GM23338 (cell line): ENCODE data around the gene TCF12. TPM values are rescaled to one million over a fixed set of nuclear protein-coding genes. Genes with fewer than 3 reads are reported as not detected.

Experiments used
- ATAC-seq: fragments of 200-7000 bp; cut with Tn5 transposase; 3 replicates; pipeline ENCODE4 v1.9.1; 2020
- DNase-seq: peaks from one replicate; pipeline ENCODE4 v3.0.0-alpha.2; 2015; ENCODE audit warnings: low spot score
- H2AFZ ChIP-seq: fragments of 200-600 bp; sonication (generic); 2 replicates; pipeline ENCODE4 v1.8.0; 2016; ENCODE audit warnings: antibody characterized with exemption, mild to moderate bottlenecking, moderate library complexity
- H3F3A ChIP-seq: fragments of 200-600 bp; sonication (generic); replicated peaks from 2 replicates; pipeline ENCODE4 v1.8.0; 2017; ENCODE audit warnings: antibody characterized with exemption, mixed run types, low read depth
- H3K27ac ChIP-seq: fragments of 200-600 bp; sonication (generic); 2 replicates; pipeline ENCODE4 v1.6.1; 2016; ENCODE audit warnings: low read depth
- H3K27me3 ChIP-seq: fragments of 200-600 bp; sonication (generic); 2 replicates; pipeline ENCODE4 v1.8.0; 2016; ENCODE audit warnings: mild to moderate bottlenecking, mixed run types, moderate library complexity; ENCODE audit not compliant: insufficient read depth
- H3K36me3 ChIP-seq: fragments of 200-600 bp; sonication (generic); 2 replicates; pipeline ENCODE4 v1.8.0; 2016; ENCODE audit warnings: mild to moderate bottlenecking; ENCODE audit not compliant: insufficient read depth
- H3K4me1 ChIP-seq: fragments of 200-600 bp; sonication (generic); 2 replicates; pipeline ENCODE4 v1.8.0; 2016; ENCODE audit warnings: mild to moderate bottlenecking, moderate library complexity; ENCODE audit not compliant: insufficient read depth
- H3K4me2 ChIP-seq: fragments of 200-600 bp; sonication (generic); 2 replicates; pipeline ENCODE4 v1.7.1; 2017; ENCODE audit warnings: mixed run types
- H3K4me3 ChIP-seq: fragments of 200-600 bp; sonication (generic); 2 replicates; pipeline ENCODE4 v1.6.1; 2016; ENCODE audit warnings: mixed run types
- H3K79me2 ChIP-seq: fragments of 200-600 bp; sonication (generic); replicated peaks from 2 replicates; pipeline ENCODE4 v1.8.0; 2017; ENCODE audit warnings: mild to moderate bottlenecking; ENCODE audit not compliant: insufficient read depth
- H3K9me2 ChIP-seq: fragments of 200-600 bp; sonication (generic); 2 replicates; pipeline ENCODE4 v1.8.0; 2017; ENCODE audit not compliant: insufficient read depth
- H4K20me1 ChIP-seq: fragments of 200-600 bp; sonication (generic); replicated peaks from 2 replicates; pipeline ENCODE4 v1.8.0; 2017; ENCODE audit warnings: mild to moderate bottlenecking; ENCODE audit not compliant: insufficient read depth
- H3K27ac Mint-ChIP-seq: 2 replicates; pipeline ENCODE4 v1.8.0; 2020; ENCODE audit warnings: inconsistent platforms, mild to moderate bottlenecking, moderate library complexity, mixed read lengths
- H3K27me3 Mint-ChIP-seq: 3 replicates; pipeline ENCODE4 v1.8.0; 2022; ENCODE audit warnings: low read depth, mild to moderate bottlenecking, moderate library complexity, mixed read lengths, inconsistent platforms; ENCODE audit not compliant: insufficient read depth, poor library complexity
- H3K36me3 Mint-ChIP-seq: 3 replicates; pipeline ENCODE4 v1.8.0; 2021; ENCODE audit warnings: low read depth, mild to moderate bottlenecking, inconsistent platforms, moderate library complexity, mixed read lengths
- H3K4me1 Mint-ChIP-seq: 3 replicates; pipeline ENCODE4 v1.8.0; 2020; ENCODE audit warnings: mild to moderate bottlenecking, inconsistent platforms, mixed read lengths
- H3K4me3 Mint-ChIP-seq: 3 replicates; pipeline ENCODE4 v1.8.0; 2021; ENCODE audit warnings: moderate library complexity, mild to moderate bottlenecking, inconsistent platforms, mixed read lengths
- H3K9me3 Mint-ChIP-seq: 3 replicates; pipeline ENCODE4 v1.8.0; 2020; ENCODE audit warnings: moderate library complexity, mild to moderate bottlenecking, inconsistent platforms, mixed read lengths
- CREB1 ChIP-seq: fragments of 250-450 bp; sonication (Bioruptor Pico); IDR thresholded peaks from 2 replicates; pipeline ENCODE4 v1.5.0; 2020; ENCODE audit warnings: low read depth, mild to moderate bottlenecking, moderate library complexity
- CTCF ChIP-seq, 2 experiments: fragments of 200-600 bp in 1 of 2; sonication (generic) in 1 of 2; conservative IDR thresholded peaks; 2 replicates each; pipeline versions ENCODE4 v1.5.1 to v1.6.1; 2016 to 2017; ENCODE audit warnings: antibody characterized with exemption in 2 of 2, low read depth in 2 of 2, mild to moderate bottlenecking in 2 of 2, moderate library complexity in 1 of 2
- ETS1 ChIP-seq: IDR thresholded peaks from 2 replicates; pipeline ENCODE4 v1.6.1; 2016; ENCODE audit warnings: antibody characterized with exemption
- EZH2phosphoT487 ChIP-seq: fragments of 200-600 bp; sonication (generic); IDR thresholded peaks from one replicate; pipeline ENCODE4 v1.8.1; 2018; ENCODE audit warnings: antibody characterized with exemption; ENCODE audit not compliant: unreplicated experiment
- JUNB ChIP-seq: IDR thresholded peaks from one replicate; pipeline ENCODE4 v1.6.1; 2016; ENCODE audit warnings: antibody characterized with exemption; ENCODE audit not compliant: unreplicated experiment
- NANOG ChIP-seq: IDR thresholded peaks from 2 replicates; pipeline ENCODE4 v1.6.1; 2016; ENCODE audit warnings: antibody characterized with exemption, borderline replicate concordance
- POLR2AphosphoS5 ChIP-seq: IDR thresholded peaks from 2 replicates; pipeline ENCODE4 v1.6.1; 2016; ENCODE audit warnings: antibody characterized with exemption, low read depth
- ZNF331 ChIP-seq: fragments of 250-450 bp; sonication (Bioruptor Pico); IDR thresholded peaks from 2 replicates; pipeline ENCODE4 v1.5.0; 2020; ENCODE audit warnings: low read depth, mild to moderate bottlenecking, moderate library complexity
- polyA plus RNA-seq: library from polyadenylated mRNA; unstranded; fragments of >200 nt; fragmentation: Nextera tagmentation; extraction: Ambion mirVana; gene quantifications from 2 replicates; pipeline ENCODE4 v1.2.1, GENCODE V29; 2016
- total RNA-seq: library from RNA; depleted of rRNA; stranded (reverse); fragments of >200 nt; shearing (Covaris generic); gene quantifications from 2 replicates; pipeline ENCODE4 v1.2.3, GENCODE V29; 2014
- TF ChIP-seq, protein P1 (sequence below): IDR thresholded peaks from one replicate; pipeline ENCODE4 v1.6.1; 2018; ENCODE audit warnings: antibody characterized with exemption; ENCODE audit not compliant: unreplicated experiment
- TF ChIP-seq, protein P2 (sequence below): fragments of 250-450 bp; sonication (Bioruptor Pico); IDR thresholded peaks from 2 replicates; pipeline ENCODE4 v1.5.0; 2020; ENCODE audit warnings: mild to moderate bottlenecking, moderate library complexity

Gene TCF12
- total and polyA plus RNA-seq, 2 experiments from 2014 or later, result 27.6 to 104 TPM

- TF ChIP-seq CTCF (conservative IDR thresholded peaks at IDR 0.05; ENCODE audit: low read depth in 2 of 2) (no peak), JUNB (no peak), CREB1 (CRISPR knock-in tag) (no peak), POLR2AphosphoS5 (no peak), ZNF331 (no peak), NANOG (no peak), EZH2phosphoT487 (no peak)
- TF ChIP-seq, protein P1, sequence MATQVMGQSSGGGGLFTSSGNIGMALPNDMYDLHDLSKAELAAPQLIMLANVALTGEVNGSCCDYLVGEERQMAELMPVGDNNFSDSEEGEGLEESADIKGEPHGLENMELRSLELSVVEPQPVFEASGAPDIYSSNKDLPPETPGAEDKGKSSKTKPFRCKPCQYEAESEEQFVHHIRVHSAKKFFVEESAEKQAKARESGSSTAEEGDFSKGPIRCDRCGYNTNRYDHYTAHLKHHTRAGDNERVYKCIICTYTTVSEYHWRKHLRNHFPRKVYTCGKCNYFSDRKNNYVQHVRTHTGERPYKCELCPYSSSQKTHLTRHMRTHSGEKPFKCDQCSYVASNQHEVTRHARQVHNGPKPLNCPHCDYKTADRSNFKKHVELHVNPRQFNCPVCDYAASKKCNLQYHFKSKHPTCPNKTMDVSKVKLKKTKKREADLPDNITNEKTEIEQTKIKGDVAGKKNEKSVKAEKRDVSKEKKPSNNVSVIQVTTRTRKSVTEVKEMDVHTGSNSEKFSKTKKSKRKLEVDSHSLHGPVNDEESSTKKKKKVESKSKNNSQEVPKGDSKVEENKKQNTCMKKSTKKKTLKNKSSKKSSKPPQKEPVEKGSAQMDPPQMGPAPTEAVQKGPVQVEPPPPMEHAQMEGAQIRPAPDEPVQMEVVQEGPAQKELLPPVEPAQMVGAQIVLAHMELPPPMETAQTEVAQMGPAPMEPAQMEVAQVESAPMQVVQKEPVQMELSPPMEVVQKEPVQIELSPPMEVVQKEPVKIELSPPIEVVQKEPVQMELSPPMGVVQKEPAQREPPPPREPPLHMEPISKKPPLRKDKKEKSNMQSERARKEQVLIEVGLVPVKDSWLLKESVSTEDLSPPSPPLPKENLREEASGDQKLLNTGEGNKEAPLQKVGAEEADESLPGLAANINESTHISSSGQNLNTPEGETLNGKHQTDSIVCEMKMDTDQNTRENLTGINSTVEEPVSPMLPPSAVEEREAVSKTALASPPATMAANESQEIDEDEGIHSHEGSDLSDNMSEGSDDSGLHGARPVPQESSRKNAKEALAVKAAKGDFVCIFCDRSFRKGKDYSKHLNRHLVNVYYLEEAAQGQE, result no peak
Measured at GRCh38 chr15:57326196-57326595, 407.8 kb downstream of the TCF12 start (continued).

GRCh38 chr15:57327985-57328471, 409.6 kb downstream of the TCF12 start:
- Mint-ChIP-seq H3K27me3 (peaks cover 4% of the 10 kb centered on the region), H3K9me3 (no peaks in the 10 kb centered on the region), H3K4me1 (peaks cover 19% of the 10 kb centered on the region), H3K27ac (no peak overlapping the region), H3K4me3 (no peak overlapping the region), H3K36me3 (no peaks in the 10 kb centered on the region; the same call in 2 of the 3 replicates)
- Histone ChIP-seq H3K9me2 (no peaks in the 10 kb centered on the region; the same call in 1 of the 2 replicates), H3K4me3 (no peak overlapping the region), H3F3A (0 out of 2 replicates have a peak, but pooled peaks cover 9% of the 10 kb centered on the region), H3K4me2 (no peak overlapping the region), H2AFZ (no peak overlapping the region), H3K27ac (peak overlapping the region; percentile 21), H3K79me2 (no peaks in the 10 kb centered on the region), H3K27me3 (no peaks in the 10 kb centered on the region), H4K20me1 (no peaks in the 10 kb centered on the region), H3K4me1 (peaks cover 7% of the 10 kb centered on the region), H3K36me3 (no peaks in the 10 kb centered on the region)
- no peak for ATAC-seq
- DNase-seq, result no peak
- TF ChIP-seq POLR2AphosphoS5 (no peak), ETS1 (no peak)
- TF ChIP-seq, protein P2, sequence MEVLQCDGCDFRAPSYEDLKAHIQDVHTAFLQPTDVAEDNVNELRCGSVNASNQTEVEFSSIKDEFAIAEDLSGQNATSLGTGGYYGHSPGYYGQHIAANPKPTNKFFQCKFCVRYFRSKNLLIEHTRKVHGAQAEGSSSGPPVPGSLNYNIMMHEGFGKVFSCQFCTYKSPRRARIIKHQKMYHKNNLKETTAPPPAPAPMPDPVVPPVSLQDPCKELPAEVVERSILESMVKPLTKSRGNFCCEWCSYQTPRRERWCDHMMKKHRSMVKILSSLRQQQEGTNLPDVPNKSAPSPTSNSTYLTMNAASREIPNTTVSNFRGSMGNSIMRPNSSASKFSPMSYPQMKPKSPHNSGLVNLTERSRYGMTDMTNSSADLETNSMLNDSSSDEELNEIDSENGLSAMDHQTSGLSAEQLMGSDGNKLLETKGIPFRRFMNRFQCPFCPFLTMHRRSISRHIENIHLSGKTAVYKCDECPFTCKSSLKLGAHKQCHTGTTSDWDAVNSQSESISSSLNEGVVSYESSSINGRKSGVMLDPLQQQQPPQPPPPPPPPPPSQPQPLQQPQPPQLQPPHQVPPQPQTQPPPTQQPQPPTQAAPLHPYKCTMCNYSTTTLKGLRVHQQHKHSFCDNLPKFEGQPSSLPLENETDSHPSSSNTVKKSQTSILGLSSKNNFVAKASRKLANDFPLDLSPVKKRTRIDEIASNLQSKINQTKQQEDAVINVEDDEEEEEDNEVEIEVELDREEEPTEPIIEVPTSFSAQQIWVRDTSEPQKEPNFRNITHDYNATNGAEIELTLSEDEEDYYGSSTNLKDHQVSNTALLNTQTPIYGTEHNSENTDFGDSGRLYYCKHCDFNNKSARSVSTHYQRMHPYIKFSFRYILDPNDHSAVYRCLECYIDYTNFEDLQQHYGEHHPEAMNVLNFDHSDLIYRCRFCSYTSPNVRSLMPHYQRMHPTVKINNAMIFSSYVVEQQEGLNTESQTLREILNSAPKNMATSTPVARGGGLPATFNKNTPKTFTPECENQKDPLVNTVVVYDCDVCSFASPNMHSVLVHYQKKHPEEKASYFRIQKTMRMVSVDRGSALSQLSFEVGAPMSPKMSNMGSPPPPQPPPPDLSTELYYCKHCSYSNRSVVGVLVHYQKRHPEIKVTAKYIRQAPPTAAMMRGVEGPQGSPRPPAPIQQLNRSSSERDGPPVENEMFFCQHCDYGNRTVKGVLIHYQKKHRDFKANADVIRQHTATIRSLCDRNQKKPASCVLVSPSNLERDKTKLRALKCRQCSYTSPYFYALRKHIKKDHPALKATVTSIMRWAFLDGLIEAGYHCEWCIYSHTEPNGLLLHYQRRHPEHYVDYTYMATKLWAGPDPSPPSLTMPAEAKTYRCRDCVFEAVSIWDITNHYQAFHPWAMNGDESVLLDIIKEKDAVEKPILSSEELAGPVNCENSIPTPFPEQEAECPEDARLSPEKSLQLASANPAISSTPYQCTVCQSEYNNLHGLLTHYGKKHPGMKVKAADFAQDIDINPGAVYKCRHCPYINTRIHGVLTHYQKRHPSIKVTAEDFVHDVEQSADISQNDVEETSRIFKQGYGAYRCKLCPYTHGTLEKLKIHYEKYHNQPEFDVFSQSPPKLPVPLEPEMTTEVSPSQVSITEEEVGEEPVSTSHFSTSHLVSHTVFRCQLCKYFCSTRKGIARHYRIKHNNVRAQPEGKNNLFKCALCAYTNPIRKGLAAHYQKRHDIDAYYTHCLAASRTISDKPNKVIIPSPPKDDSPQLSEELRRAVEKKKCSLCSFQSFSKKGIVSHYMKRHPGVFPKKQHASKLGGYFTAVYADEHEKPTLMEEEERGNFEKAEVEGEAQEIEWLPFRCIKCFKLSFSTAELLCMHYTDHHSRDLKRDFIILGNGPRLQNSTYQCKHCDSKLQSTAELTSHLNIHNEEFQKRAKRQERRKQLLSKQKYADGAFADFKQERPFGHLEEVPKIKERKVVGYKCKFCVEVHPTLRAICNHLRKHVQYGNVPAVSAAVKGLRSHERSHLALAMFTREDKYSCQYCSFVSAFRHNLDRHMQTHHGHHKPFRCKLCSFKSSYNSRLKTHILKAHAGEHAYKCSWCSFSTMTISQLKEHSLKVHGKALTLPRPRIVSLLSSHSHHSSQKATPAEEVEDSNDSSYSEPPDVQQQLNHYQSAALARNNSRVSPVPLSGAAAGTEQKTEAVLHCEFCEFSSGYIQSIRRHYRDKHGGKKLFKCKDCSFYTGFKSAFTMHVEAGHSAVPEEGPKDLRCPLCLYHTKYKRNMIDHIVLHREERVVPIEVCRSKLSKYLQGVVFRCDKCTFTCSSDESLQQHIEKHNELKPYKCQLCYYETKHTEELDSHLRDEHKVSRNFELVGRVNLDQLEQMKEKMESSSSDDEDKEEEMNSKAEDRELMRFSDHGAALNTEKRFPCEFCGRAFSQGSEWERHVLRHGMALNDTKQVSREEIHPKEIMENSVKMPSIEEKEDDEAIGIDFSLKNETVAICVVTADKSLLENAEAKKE (CRISPR knock-in tag), result no peak
